Right atrium auricular region (tissue), 2 donors: Measurements from ENCODE around the gene PAH. TPM values are rescaled to one million over a fixed set of nuclear protein-coding genes. Genes with fewer than 3 reads are reported as not detected.

Source experiments
- DNase-seq: peaks from one replicate; pipeline ENCODE4 v3.0.0-alpha.2; 2019; ENCODE audit warnings: low spot score
- H3K27ac ChIP-seq, 2 donors: fragments of 200-600 bp; sonication (generic); 1 replicate in 1 of 2; 2 replicates in 1 of 2; pipeline ENCODE4 v1.5.1; 2016 to 2019
- H3K27me3 ChIP-seq, 2 donors: fragments of 200-600 bp; sonication (generic); one replicate each; pipeline versions ENCODE4 v1.5.1 to v1.6.0; 2017 to 2019
- H3K36me3 ChIP-seq: fragments of 200-600 bp; sonication (generic); one replicate; pipeline ENCODE4 v1.5.1; 2016
- H3K4me1 ChIP-seq, 2 donors: fragments of 200-600 bp; sonication (generic); one replicate each; pipeline versions ENCODE4 v1.5.1 to v1.6.0; 2017 to 2019
- H3K4me3 ChIP-seq, 2 donors: fragments of 200-600 bp; sonication (generic); 1 replicate in 1 of 2; 2 replicates in 1 of 2; pipeline ENCODE4 v1.5.1; 2017 to 2019; ENCODE audit warnings: mild to moderate bottlenecking in 1 of 2, moderate library complexity in 1 of 2
- H3K9me3 ChIP-seq, 2 donors: fragments of 200-600 bp; sonication (generic); one replicate each; pipeline ENCODE4 v1.5.1; 2019
- total RNA-seq, 2 donors: library from RNA; depleted of rRNA; stranded (reverse); fragments of >200 nt; gene quantifications; one replicate each; pipeline ENCODE4 v1.1.0, GENCODE V29; 2016
- TF ChIP-seq, protein P1 (sequence below), 2 donors: fragments of 200-600 bp; sonication (generic); IDR thresholded peaks; one replicate each; pipeline ENCODE4 v1.5.1; 2019; ENCODE audit warnings: antibody characterized with exemption in 2 of 2

PAH gene
- total RNA-seq, 2 donors from 2014 or later, result not detected

GRCh38 chr12:102920271-102920670 lies 3.2 kb upstream of the PAH start:
- no peaks in the 10 kb centered on the region for H3K36me3 ChIP-seq
- no peaks in the 10 kb centered on the region for H3K9me3 ChIP-seq
- no peaks in the 10 kb centered on the region for H3K27me3 ChIP-seq
- no peaks in the 10 kb centered on the region for H3K4me1 ChIP-seq
- DNase-seq, result no peak
- TF ChIP-seq, protein P1, sequence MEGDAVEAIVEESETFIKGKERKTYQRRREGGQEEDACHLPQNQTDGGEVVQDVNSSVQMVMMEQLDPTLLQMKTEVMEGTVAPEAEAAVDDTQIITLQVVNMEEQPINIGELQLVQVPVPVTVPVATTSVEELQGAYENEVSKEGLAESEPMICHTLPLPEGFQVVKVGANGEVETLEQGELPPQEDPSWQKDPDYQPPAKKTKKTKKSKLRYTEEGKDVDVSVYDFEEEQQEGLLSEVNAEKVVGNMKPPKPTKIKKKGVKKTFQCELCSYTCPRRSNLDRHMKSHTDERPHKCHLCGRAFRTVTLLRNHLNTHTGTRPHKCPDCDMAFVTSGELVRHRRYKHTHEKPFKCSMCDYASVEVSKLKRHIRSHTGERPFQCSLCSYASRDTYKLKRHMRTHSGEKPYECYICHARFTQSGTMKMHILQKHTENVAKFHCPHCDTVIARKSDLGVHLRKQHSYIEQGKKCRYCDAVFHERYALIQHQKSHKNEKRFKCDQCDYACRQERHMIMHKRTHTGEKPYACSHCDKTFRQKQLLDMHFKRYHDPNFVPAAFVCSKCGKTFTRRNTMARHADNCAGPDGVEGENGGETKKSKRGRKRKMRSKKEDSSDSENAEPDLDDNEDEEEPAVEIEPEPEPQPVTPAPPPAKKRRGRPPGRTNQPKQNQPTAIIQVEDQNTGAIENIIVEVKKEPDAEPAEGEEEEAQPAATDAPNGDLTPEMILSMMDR (IDR thresholded peaks at IDR 0.05), result no peak
- no peak overlapping the region for H3K27ac ChIP-seq
- H3K4me3 ChIP-seq, result no peak overlapping the region

DNA sequence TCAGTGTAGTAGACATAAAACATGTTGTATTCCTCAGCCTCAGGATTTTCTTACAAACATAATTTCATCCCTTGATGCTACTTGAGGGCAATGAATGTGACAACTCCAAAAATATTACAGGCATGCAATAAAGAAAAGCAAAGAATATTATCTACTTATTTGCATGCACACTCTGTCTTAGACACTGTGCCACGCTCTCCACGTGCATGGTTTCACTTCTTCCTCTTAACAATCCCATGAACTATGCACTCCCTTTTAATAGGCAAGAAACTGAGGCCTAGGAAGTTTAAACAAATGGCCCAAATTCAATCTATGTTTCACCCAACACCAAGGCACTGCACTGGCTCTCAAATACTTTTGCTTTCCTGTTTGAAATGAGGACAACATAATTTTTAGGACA lies 1.8 kb upstream of the PAH start:
- no peak for DNase-seq
- H3K27ac ChIP-seq, result no peak overlapping the region
- H3K4me3 ChIP-seq, result no peak overlapping the region
- H3K36me3 ChIP-seq, result no peaks in the 10 kb centered on the region
- no peaks in the 10 kb centered on the region for H3K4me1 ChIP-seq
- H3K27me3 ChIP-seq, result no peaks in the 10 kb centered on the region
- TF ChIP-seq, protein P1 (IDR thresholded peaks at IDR 0.05), result no peak
- H3K9me3 ChIP-seq, result no peaks in the 10 kb centered on the region

DNA sequence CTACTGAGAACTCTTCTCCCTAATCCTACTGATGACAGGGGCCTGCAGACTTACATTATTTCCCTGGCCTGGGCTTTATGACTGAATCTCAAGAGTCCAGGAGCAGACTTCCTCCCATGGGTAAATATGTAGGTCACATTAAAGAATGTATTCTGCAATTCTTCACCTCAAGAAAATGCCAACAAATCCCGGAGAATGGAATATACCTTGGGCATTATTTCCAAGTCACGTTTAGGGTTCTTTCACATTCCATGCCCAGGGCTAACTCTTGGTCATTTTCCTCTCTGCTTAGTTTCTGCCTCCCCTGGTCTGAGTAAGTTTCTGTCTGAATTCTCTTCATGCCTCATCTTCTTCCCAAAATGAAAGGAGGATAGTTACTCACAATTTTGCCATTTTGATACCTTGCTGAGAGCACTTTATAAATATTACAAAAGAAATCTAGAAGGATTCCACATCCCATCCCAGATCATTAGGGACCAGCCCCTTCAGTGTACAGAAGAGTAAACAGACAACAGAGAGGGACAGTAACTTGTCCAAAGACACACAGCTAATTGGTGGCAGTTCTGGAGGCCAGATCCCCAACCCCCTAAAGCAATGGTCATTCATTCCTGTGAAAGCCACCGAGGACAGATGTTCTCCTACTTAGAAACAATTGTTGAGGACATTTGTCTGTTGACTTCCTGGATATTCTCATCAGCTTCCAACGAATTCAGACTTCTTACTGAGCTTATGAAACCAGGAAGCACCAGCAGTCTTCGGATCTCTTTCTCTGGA lies 605 bp downstream of the PAH start:
- Histone ChIP-seq H3K27me3 (no peaks in the 10 kb centered on the region), H3K27ac (no peak overlapping the region), H3K4me1 (no peaks in the 10 kb centered on the region), H3K36me3 (no peaks in the 10 kb centered on the region), H3K9me3 (no peaks in the 10 kb centered on the region), H3K4me3 (no peak overlapping the region)
- TF ChIP-seq, protein P1 (IDR thresholded peaks at IDR 0.05), result no peak
- no peak for DNase-seq

DNA sequence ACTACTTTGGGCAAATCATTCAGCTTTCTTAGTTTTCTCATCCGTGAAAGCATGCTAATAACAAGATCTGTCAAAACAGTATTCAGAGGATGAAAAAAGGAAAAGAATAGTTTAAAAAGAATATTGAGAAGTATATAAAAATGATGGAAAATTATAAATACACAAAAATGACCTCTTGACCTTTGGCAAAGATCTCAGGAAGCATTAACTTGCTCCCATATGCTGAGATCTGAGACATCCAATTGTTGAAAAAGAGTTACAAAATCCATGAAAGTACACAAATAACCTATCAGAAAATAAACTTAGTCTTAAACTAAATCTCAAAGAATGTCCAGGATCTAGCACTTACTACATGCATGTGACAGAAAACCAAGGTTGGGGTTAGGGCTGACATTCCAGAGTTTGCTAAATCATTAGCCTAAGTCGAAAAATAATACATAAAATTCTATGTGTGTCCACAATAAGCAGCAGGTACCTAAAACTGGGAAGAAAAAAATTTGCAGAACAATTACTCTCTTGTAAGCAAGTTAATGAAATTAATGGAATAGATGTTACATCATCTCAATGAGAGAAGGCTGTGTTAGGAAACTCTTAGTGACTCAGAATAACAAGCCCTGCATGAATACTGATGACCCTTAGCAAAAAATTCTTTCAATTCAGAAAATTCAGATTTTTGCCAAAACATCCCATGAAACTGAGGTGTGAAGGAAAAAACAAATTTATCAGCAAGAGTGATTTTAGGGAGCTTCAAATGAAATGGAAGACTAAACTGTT lies 3.4 kb downstream of the PAH start:
- DNase-seq, result no peak
- no peaks in the 10 kb centered on the region for H3K9me3 ChIP-seq
- no peaks in the 10 kb centered on the region for H3K27me3 ChIP-seq
- H3K4me3 ChIP-seq, result no peak overlapping the region
- H3K36me3 ChIP-seq, result no peaks in the 10 kb centered on the region
- no peaks in the 10 kb centered on the region for H3K4me1 ChIP-seq
- TF ChIP-seq, protein P1 (IDR thresholded peaks at IDR 0.05), result no peak
- no peak overlapping the region for H3K27ac ChIP-seq

DNA sequence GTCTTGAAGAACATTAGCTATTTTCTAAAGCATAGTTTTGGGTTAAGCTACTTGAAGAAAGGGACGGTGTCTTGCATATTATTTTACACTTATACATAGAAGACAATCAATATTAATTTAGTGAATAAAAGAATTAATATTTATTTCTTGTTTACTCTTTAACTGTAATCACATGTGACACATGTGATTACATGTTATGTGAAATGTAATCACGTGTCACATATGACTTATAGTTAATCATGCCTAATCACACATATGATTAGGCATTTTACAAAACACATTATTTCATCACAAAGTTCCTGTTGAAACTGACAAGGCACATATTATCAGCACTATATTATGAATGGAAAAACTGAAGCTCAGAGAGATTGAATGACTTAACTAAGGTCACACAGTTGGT lies 4.8 kb downstream of the PAH start:
- Histone ChIP-seq H3K4me1 (no peaks in the 10 kb centered on the region), H3K27ac (no peak overlapping the region), H3K4me3 (no peak overlapping the region), H3K27me3 (no peaks in the 10 kb centered on the region), H3K9me3 (no peaks in the 10 kb centered on the region), H3K36me3 (no peaks in the 10 kb centered on the region)
- TF ChIP-seq, protein P1 (IDR thresholded peaks at IDR 0.05), result no peak
- no peak for DNase-seq
